ENCODE results near the gene NAALADL2.

DNA sequence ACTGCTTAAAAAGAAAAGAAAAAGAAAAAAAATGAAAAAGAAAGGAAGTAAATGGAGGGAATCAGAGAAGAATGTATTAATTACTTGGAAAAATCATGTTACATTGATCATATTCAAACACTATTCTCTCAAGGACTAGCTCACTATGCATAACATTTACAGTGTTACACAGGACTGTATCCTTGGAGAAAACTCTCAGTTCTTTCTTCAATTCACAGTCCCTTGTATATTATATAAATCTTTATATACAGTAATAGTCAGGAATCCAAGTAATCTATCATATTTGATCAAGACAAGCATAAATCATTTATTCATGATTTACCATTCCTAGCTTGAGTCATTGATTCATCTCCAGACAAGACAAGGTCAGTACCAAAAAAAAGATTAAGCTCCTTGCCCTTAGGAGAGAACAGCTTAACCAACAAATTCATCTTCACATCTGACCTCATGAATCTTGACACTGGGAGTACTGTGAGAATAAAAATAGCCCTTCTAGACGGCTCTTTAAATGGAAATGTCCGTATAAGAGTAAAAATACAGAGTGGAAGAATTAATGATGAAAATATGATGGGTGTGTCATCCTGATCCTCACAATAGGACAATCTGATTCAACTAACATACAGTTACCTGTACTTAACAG is 980.4 kb downstream of the NAALADL2 start:
- no peak for TF ChIP-seq POLR2A (IDR thresholded peaks at IDR 0.05)
- TF ChIP-seq, protein P1, sequence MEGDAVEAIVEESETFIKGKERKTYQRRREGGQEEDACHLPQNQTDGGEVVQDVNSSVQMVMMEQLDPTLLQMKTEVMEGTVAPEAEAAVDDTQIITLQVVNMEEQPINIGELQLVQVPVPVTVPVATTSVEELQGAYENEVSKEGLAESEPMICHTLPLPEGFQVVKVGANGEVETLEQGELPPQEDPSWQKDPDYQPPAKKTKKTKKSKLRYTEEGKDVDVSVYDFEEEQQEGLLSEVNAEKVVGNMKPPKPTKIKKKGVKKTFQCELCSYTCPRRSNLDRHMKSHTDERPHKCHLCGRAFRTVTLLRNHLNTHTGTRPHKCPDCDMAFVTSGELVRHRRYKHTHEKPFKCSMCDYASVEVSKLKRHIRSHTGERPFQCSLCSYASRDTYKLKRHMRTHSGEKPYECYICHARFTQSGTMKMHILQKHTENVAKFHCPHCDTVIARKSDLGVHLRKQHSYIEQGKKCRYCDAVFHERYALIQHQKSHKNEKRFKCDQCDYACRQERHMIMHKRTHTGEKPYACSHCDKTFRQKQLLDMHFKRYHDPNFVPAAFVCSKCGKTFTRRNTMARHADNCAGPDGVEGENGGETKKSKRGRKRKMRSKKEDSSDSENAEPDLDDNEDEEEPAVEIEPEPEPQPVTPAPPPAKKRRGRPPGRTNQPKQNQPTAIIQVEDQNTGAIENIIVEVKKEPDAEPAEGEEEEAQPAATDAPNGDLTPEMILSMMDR (IDR thresholded peaks at IDR 0.05): no peak

All from body of pancreas (tissue), 4 donors.